PFSK-1 (cell line): ENCODE results near the gene C9orf72.

Source experiments
- POLR2AphosphoS5 ChIP-seq: IDR thresholded peaks from 2 replicates; pipeline ENCODE4 v1.6.1; 2012; ENCODE audit warnings: low read depth, mild to moderate bottlenecking, control low read depth, low read length, moderate library complexity
- SIN3A ChIP-seq: IDR thresholded peaks from 2 replicates; pipeline ENCODE4 v1.6.1; 2012; ENCODE audit warnings: mild to moderate bottlenecking, low read length, moderate library complexity, borderline replicate concordance; ENCODE audit not compliant: insufficient read depth
- TAF1 ChIP-seq: IDR thresholded peaks from 2 replicates; pipeline ENCODE4 v1.6.1; 2012; ENCODE audit warnings: low read length, control low read depth, borderline replicate concordance; ENCODE audit not compliant: insufficient read depth
- TF ChIP-seq, protein P1 (sequence below), 2 experiments: IDR thresholded peaks; 2 replicates each; pipeline versions ENCODE4 v1.6.1 to v1.8.0; 2011 to 2012; ENCODE audit warnings: low read depth in 2 of 2, low read length in 2 of 2, control low read depth in 1 of 2, inconsistent platforms in 1 of 2, mild to moderate bottlenecking in 1 of 2, moderate library complexity in 1 of 2; ENCODE audit not compliant: insufficient read depth in 1 of 2

DNA sequence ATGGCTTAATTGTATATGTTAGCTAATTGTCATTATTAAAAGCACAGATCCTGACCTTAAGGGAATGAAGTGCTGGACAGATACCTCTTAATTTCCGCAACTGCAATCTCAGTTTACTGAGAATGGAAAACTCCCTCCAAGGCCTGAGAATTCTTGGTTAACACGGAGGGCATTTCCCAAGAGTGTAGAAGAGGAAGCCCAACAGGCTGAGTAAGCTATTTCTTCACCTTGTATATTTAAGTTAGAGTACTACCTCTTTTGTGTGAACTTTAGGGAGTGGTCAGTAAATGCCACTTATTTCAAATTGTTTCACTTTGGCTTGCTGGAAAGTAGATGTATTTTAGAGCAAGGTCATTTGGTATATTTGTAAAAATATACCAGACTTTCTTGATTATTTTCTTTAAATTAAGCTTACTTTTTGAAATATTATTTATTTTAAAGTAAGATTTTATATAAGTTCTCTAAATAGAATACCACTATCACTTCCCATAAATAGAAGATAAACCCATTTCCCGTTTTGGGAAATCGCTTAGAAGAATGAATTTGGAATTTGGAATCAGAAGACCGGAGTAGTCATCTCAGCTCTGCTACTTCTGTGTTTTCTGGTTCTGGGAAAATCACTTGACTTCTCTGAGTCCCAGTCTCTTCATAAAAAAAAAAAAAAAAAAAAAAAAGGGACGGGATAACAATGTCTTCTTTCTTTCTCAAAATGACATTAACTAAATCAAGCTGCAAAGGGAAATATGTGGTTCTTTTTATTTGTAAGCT is 26.0 kb upstream of the C9orf72 start:
- TF ChIP-seq, protein P1, sequence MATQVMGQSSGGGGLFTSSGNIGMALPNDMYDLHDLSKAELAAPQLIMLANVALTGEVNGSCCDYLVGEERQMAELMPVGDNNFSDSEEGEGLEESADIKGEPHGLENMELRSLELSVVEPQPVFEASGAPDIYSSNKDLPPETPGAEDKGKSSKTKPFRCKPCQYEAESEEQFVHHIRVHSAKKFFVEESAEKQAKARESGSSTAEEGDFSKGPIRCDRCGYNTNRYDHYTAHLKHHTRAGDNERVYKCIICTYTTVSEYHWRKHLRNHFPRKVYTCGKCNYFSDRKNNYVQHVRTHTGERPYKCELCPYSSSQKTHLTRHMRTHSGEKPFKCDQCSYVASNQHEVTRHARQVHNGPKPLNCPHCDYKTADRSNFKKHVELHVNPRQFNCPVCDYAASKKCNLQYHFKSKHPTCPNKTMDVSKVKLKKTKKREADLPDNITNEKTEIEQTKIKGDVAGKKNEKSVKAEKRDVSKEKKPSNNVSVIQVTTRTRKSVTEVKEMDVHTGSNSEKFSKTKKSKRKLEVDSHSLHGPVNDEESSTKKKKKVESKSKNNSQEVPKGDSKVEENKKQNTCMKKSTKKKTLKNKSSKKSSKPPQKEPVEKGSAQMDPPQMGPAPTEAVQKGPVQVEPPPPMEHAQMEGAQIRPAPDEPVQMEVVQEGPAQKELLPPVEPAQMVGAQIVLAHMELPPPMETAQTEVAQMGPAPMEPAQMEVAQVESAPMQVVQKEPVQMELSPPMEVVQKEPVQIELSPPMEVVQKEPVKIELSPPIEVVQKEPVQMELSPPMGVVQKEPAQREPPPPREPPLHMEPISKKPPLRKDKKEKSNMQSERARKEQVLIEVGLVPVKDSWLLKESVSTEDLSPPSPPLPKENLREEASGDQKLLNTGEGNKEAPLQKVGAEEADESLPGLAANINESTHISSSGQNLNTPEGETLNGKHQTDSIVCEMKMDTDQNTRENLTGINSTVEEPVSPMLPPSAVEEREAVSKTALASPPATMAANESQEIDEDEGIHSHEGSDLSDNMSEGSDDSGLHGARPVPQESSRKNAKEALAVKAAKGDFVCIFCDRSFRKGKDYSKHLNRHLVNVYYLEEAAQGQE (IDR thresholded peaks at IDR 0.05; ENCODE audit: insufficient read depth in 1 of 2, low read depth in 2 of 2, low read length in 2 of 2): no peak
- TF ChIP-seq SIN3A: no peak
- TF ChIP-seq POLR2AphosphoS5: no peak
- TF ChIP-seq TAF1: no peak
